Daoy (cell line): Measurements from ENCODE around the gene NEO1. TPM values are rescaled to one million over a fixed set of nuclear protein-coding genes. Genes with fewer than 3 reads are reported as not detected.

Experiments
- DNase-seq: peaks from one replicate; pipeline ENCODE4 v3.0.0-alpha.2; 2015; ENCODE audit warnings: low read depth
- total RNA-seq: library from RNA; depleted of rRNA; stranded (reverse); fragments of >200 nt; shearing (Covaris generic); gene quantifications from 2 replicates; pipeline ENCODE4 v1.2.3, GENCODE V29; 2014

Gene NEO1
- total RNA-seq, 1 experiment from 2014 or later, result 14.5 TPM

- DNase-seq, result no peak
Measured at GRCh38 chr15:73074241-73074640, 22.0 kb downstream of the NEO1 start.

- DNase-seq, result peak; percentile 13
Measured at GRCh38 chr15:73075160-73075859, 23.0 kb downstream of the NEO1 start.

- no peak for DNase-seq
Measured at GRCh38 chr15:73078291-73078690, 26.0 kb downstream of the NEO1 start.

GRCh38 chr15:73078722-73079121 is 26.5 kb downstream of the NEO1 start:
- DNase-seq, result peak; percentile 85

GRCh38 chr15:73079565-73079964 is 27.3 kb downstream of the NEO1 start:
- DNase-seq, result no peak

GRCh38 chr15:73081321-73081958 is 29.2 kb downstream of the NEO1 start:
- peak; percentile 40 for DNase-seq

GRCh38 chr15:73082812-73083211 is 30.5 kb downstream of the NEO1 start:
- DNase-seq, result no peak

- no peak for DNase-seq
Measured at GRCh38 chr15:73087098-73087497, 34.8 kb downstream of the NEO1 start.

- no peak for DNase-seq
Measured at GRCh38 chr15:73105064-73105463, 52.8 kb downstream of the NEO1 start.

- no peak for DNase-seq
Measured at GRCh38 chr15:73108676-73109075, 56.4 kb downstream of the NEO1 start.

GRCh38 chr15:73109765-73110164 is 57.5 kb downstream of the NEO1 start:
- DNase-seq, result no peak

- DNase-seq, result no peak
Measured at GRCh38 chr15:73110201-73110600, 57.9 kb downstream of the NEO1 start.

- no peak for DNase-seq
Measured at GRCh38 chr15:73114064-73114463, 61.8 kb downstream of the NEO1 start.

- no peak for DNase-seq
Measured at GRCh38 chr15:73116164-73116563, 63.9 kb downstream of the NEO1 start.

GRCh38 chr15:73118055-73118454 is 65.8 kb downstream of the NEO1 start:
- no peak for DNase-seq

GRCh38 chr15:73119478-73119877 is 67.2 kb downstream of the NEO1 start:
- no peak for DNase-seq

GRCh38 chr15:73120269-73120668 is 68.0 kb downstream of the NEO1 start:
- no peak for DNase-seq

- no peak for DNase-seq
Measured at GRCh38 chr15:73125219-73125618, 73.0 kb downstream of the NEO1 start.

GRCh38 chr15:73127302-73127936 is 75.2 kb downstream of the NEO1 start:
- DNase-seq, result peak; percentile 14

GRCh38 chr15:73130830-73131229 is 78.6 kb downstream of the NEO1 start:
- no peak for DNase-seq

GRCh38 chr15:73134196-73134595 is 81.9 kb downstream of the NEO1 start:
- no peak for DNase-seq

GRCh38 chr15:73139041-73139743 is 86.9 kb downstream of the NEO1 start:
- no peak for DNase-seq
